GM21390 (cell line): ENCODE data around the gene APBB1IP.
"Not testable (repeated sequence)": the region's sequence is repeated elsewhere in the genome, so short reads cannot be mapped to it uniquely, and the experiment has no call there.

Experiments used
- ATAC-seq: cut with Tn5 transposase; IDR thresholded peaks from one replicate; pipeline ENCODE4 v1.9.1; 2021; ENCODE audit not compliant: unreplicated experiment

APBB1IP gene

DNA sequence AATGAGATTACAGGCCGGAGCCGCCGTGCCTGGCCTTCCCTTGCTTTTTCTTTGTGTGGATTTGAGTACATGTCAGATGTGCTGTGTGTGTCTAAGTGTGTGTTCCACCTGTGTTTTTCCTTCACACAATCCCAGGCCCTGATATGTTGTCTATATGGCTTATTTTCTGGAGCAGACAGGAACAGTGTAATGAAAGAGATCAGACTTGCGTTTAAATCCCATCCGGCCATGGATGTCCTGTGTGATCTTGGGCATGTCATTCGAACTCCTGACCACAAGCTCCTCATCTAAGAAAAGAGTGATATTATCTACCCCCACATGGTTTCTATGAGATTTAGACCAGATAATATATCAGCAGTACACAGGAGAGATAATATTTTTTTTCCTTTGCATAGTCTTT lies 37.2 kb downstream of the APBB1IP start:
- no peak for ATAC-seq

GRCh38 chr10:26477501-26477900 lies 39.4 kb downstream of the APBB1IP start:
- no peak for ATAC-seq

DNA sequence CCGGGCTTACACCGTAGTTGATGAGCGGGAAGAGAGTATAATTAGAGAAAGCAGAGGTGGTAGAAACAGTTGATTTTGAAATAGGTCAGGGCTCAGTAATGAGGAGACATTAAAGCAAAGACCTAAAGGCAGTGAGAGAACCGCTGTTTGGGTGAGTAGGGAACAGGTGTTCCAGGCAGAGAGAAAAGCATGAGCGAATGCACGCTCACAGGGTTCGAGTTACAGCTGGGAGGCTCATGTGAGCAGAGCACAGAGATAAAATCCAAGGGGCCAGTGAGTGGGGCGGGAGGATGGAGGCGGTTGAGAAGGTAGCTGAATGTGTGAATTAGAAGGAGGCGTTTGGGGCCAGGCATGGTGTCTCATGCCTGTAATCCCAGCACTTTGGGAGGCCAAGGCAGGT lies 39.9 kb downstream of the APBB1IP start:
- no peak for ATAC-seq

DNA sequence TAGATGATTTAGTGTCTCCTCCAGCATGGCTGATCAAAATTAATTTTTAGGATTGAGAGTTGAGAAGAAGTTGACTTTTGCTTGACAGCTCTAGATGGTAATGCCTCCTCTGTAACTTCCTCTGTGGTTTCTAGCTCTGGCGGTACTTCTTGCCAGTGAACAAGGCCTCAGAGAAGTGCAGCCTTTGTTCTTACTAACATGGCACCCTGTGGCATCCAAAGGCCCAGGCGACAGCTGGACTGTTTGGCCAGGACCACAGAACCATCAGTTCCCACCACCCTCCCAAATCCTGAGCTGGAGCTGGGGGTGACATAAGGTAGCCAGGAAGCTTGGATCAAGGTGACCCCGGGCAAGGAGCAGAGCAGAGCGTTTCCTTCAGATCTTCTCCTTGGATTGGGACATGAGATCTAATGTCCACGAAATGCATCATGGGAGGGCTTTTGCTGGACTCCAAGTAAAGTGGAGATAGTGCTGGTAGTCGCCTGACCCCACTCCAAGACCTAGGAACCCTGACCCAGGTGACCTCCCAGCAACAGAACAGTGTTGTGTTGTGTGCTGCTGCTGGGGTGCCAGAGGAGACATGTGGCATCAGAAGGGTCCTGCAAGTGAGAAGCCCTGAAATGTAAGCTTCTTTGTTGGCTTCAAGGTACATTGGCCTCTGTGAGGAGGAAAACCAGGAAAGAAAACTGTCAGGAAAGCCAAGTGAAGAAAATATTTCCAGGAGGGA lies 41.8 kb downstream of the APBB1IP start:
- peak; percentile 45 for ATAC-seq

GRCh38 chr10:26481315-26481692 lies 43.2 kb downstream of the APBB1IP start:
- ATAC-seq, result no peak

- peak; percentile 50 for ATAC-seq
Observed at GRCh38 chr10:26481914-26482550, 43.9 kb downstream of the APBB1IP start.

- ATAC-seq, result no peak
Observed at GRCh38 chr10:26483554-26483953, 45.4 kb downstream of the APBB1IP start.

DNA sequence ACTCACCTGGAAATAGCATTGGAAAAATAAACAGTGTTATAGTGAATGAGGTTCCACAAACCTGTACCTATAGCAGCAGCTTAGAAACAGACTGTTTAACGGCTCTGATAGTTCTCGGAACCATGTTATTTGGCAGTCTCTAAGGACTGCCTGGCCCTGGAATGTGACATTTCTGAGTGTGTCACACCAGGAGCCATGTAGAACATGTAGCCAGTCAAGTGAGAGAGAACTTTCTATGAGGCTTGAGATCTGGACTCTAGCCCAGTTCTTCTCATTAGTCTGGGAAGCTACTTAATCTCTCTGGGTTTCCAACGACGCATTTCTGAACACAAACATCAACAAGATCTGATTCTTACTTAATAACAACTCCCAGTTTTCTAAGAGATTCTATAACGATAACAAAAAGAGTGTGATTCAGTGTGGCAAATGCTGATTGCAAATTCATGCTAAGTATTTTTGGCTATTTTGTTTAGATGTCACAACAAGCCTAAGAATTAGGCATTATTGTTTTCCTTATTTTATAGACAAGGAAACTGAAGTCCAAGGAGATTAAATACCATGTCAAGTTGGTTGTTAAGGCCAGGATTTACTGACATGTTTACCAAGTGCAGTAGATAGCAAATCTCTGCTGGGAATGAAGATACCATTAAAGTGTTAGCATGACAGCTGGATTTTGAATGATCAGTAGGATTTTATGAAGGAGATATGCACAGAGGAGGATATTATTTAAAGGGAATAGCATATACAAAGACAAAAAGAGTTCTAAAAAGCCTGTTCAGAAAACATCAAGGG lies 47.2 kb downstream of the APBB1IP start:
- ATAC-seq, result no peak

- ATAC-seq, result no peak
Observed at GRCh38 chr10:26486304-26486703, 48.2 kb downstream of the APBB1IP start.

DNA sequence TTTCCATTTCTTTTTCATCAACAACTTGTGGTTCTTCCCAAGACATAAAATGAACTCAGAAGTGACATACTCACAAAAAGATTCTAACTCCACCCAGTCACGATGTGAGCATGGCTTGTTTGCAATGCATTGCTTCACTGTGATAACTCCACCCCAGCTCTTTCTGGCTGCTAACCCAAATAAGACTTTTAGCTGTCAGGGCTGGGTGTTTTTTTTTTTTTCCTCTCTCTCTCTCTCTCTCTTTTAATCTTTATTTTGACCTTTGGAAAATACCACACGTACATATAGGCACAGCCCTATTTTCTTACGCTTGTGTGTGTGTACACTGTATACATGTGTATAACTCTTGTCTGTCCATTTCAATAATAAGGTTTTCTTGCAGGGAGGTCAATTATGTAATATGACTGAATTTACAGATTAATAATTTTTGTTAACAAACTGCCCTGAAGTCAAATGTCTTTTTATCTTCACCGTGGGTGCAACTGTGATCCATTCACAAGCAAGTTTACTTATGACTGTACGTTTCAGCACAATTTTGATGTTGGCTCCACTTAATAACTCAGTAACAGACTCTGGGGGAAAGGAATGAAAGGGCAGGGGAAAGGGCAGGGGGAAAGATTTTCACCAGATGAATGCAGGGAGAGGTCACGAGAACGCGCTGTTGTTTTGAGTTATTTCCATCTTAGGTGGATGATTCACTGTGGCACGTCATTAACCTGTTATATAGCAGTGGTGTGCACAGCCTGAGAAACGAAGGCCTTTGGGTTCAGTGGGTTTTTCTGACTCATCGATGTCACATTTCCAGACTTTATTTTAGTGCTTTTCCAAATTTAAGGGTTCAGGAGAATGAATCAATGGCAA lies 49.1 kb downstream of the APBB1IP start:
- ATAC-seq, result peak; percentile 78

- ATAC-seq, result no peak
Observed at GRCh38 chr10:26488344-26488743, 50.2 kb downstream of the APBB1IP start.

- ATAC-seq, result no peak
Observed at GRCh38 chr10:26489081-26489480, 50.9 kb downstream of the APBB1IP start.

- ATAC-seq, result not testable (repeated sequence)
Observed at GRCh38 chr10:26490367-26490766, 52.2 kb downstream of the APBB1IP start.

- no peak for ATAC-seq
Observed at GRCh38 chr10:26491276-26491675, 53.1 kb downstream of the APBB1IP start.

GRCh38 chr10:26491934-26492333 lies 53.8 kb downstream of the APBB1IP start:
- no peak for ATAC-seq

DNA sequence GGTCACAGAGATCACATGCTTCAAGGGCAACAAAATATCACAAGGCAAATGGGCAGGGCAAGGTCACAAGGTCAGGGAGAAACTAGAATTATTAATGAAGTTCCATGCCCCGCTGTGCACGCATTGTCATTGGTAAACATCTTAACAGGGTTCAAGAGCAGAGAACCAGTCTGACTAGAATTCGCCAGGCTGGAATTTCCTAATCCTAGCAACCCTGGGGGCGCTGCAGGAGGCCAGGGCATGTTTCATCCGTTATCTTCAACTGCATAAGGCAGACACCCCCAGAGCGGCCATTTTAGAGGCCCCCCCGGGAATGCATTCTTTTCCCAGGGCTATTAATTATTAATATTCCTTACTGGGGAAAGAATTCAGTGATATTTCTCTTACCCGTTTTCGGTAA lies 54.6 kb downstream of the APBB1IP start:
- not testable (repeated sequence) for ATAC-seq

- ATAC-seq, result no peak
Observed at GRCh38 chr10:26494018-26494417, 55.9 kb downstream of the APBB1IP start.

- ATAC-seq, result no peak
Observed at GRCh38 chr10:26499426-26499825, 61.3 kb downstream of the APBB1IP start.

DNA sequence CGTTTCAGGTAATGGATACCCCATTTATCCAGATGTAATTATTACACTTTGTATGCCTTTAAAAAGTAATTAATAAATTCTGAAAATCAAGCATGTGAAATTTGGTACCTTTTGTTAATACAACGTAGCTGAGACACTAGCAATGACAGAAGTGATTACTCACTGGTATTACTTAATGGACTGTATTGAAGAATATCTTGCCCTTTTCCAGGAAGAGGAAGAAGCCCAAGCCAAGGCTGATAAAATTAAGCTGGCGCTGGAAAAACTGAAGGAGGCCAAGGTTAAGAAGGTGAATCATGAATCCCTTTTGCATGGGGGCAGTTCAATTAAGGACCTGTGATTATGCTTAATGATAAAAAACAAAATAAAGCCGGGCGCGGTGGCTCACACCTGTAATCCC lies 64.8 kb downstream of the APBB1IP start:
- no peak for ATAC-seq

DNA sequence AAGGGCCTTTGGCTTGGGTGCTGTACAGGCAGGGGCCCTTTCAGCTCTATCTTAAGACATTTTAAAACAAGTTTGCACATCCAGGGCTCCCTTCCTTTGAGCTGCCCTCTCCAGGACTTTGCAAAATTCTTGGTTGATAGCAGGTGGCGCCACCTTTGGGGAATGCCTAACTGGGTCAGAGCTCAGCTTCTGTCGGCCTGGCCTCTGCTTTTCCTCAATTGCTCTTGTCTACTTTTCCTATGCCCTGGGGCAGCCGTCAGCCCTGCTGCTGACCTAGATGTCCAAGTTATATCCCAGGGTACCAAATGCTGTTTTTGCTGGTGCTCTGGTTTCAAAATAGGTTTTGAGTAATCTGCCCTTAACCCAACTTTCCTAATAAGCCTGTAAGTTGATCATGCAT lies 65.8 kb downstream of the APBB1IP start:
- no peak for ATAC-seq

GRCh38 chr10:26504429-26504828 lies 66.3 kb downstream of the APBB1IP start:
- ATAC-seq, result not testable (repeated sequence)
